Anterior cingulate cortex (tissue), 58 donors: ENCODE measurements around the gene C6orf118.

Experiments
- DNase-seq, 58 donors: peaks; one replicate each; lab custom pipeline; 2025; lab: John Stamatoyannopoulos, UW

Gene C6orf118

DNA sequence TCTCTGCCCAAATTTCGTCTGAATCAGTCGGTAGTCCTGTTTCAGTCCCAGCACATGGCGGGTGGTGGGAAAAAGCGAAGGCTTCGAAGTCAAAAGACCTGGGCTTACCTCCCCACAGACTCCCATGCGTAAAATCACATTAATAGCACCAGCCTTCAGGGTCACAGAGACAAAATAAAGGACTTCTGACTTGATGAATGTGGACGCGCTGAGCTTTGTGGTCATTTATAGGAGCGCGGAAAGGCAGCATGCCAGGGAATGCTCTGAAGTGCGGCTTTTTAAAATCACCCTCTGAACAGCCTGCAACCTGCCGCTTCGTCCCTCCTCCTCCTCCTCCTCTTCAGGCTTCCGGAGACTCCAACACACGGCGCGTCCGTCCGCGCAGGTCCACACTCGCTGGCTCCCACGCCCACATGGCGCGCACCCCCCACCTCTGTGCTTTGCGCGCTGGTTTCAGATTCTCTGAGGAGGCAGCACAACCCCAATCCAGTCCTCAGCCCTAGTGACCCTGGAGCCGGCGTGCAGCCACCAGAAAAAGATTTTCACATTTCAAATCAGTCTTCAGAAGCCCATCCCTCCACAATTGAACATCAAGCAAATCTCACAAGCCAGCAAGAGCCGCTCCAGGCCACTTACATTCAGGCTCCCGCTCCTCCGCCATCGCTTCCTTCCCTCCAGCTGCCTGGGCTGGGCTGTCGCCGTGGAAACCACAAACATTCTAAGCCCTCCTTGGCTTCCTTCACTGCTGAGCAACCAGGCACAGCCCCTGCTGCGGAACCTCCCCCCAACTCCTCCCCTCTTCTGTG is at the start of gene C6orf118:
Gene C6orf118, minus strand, starts transcription at position 680 of the 806 bp plus-strand sequence. Its CDS starts 19 bp downstream, at position 661.
- DNase-seq, result peak in 52 of 58 donors; percentile 6 to 85 (median 39)

DNA sequence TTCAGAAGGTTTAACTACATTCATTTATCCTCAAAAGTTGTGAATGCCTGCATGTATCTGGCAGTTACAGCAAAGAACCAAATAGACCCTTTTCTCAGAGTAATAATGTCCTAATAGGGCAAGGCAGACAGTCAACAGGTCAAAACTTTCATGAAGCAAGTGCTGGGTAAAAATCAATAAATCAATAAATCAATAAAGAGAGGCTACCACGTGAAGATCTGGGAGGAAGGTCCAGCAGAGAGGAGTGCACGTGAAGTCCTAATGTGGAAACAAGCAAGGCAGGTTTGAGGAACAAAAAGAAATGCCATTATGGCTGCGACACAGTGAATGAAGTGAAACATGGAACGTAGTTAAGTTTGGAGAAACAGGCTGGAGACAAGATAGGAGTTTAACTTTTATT is 36.3 kb upstream of the C6orf118 start:
- DNase-seq, result no peak

- DNase-seq, result no peak
These were observed 31.1 kb upstream of the C6orf118 start for GRCh38 chr6:165340532-165340931.

GRCh38 chr6:165325609-165326008 is 16.2 kb upstream of the C6orf118 start:
- DNase-seq, result no peak

DNA sequence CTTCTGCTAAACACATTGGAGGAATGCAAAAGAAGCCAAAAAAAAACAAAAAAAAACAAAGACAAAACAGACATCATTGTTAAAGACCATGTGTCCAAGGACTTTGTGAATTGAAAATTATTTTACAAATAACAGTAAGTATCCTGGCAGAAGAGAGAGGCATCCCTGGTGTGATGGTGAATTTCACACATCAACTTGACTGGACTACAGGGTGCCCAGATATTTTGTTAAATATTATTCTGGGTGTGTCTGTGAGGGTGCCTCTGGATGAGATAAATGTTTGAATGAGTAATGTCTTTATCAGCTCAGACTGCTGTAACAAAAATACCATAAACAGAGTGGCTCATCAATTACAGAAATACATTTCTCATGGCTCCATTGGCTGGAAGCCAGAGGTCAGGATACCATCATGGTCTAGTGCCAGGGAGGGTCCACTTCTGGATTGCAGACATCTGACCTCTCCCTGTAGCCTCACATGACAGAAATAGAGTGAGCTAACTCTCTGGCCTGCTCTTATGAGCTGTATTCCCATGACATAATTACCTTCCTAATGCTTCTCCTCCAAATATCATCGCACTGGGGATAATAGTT is 12.2 kb upstream of the C6orf118 start:
- DNase-seq, result no peak

- no peak for DNase-seq
These were observed 11.7 kb upstream of the C6orf118 start for GRCh38 chr6:165321150-165321549.

DNA sequence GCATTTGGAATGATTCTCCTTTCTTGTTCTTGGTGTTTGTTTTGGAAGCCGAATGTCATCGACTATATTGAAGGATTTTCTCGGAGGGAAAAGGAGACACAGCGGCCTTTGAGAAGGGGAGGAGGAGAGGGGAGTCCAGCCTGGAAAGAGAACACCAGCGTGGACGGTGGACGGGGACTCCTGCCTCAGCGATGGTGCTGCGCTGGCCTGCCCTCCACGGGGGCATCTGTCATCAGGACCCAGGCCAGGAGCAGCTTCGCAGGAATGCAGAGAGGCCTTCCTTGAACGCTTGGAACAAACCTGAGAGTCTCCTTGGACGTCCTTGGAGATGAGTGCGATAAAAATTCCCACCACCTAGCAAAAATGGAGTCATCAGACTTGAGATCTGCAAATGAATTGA is 8.3 kb upstream of the C6orf118 start:
- no peak for DNase-seq

- no peak for DNase-seq
These were observed 2.5 kb downstream of the C6orf118 start for GRCh38 chr6:165306955-165307354.

- no peak for DNase-seq
These were observed 7.8 kb downstream of the C6orf118 start for GRCh38 chr6:165301372-165302246.

DNA sequence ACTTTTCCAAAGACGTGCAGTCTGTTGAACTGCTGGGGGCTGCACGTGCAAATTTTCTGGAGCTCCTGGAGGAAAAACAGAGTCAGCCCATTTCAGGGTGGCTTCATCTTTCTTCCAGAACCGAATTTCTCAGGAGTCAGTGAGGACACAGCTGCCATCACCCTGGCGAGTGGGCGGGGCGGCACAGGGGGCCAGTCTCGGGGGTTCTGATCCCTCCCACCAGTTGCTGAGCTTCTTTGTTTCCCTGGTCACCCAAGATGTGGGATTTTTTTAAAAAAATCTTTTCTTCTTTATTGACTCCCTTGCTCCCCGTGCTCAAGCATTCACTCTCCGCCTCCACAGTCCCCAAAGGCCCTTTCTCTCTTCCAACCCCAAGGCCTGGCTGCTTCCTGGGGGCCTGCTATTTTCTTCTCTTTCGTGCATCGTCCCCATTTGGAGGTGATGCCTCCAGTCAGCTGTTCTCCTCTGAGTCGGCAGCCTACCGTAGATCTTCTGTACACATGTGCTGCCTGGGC is 8.9 kb downstream of the C6orf118 start:
- no peak for DNase-seq

GRCh38 chr6:165298875-165299274 is 10.5 kb downstream of the C6orf118 start:
- no peak for DNase-seq

DNA sequence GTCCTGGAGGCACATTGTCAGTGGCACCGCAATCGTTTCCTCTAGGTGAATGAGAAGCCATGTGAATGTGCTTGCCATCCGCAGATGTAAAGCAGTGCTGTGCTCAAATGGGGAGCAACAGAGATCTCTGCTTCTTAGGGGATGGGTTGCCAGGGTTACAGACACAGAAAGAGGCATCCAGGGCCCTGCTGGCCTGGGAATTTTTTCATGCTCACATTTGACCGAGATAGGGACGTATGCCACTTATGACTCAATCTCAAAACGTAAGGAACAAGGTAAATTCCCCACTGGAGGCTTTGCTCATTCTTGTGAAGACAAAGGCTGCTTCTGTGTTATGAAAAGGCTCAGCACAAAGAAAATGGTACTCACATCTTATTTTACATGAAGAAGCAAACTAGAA is 11.0 kb downstream of the C6orf118 start:
- no peak for DNase-seq

- no peak for DNase-seq
These were observed 16.7 kb downstream of the C6orf118 start for GRCh38 chr6:165292657-165293056.

- DNase-seq, result peak in 4 of 58 donors; percentile 1 to 14 (median 3)
These were observed 34.8 kb downstream of the C6orf118 start for GRCh38 chr6:165274611-165275010.

DNA sequence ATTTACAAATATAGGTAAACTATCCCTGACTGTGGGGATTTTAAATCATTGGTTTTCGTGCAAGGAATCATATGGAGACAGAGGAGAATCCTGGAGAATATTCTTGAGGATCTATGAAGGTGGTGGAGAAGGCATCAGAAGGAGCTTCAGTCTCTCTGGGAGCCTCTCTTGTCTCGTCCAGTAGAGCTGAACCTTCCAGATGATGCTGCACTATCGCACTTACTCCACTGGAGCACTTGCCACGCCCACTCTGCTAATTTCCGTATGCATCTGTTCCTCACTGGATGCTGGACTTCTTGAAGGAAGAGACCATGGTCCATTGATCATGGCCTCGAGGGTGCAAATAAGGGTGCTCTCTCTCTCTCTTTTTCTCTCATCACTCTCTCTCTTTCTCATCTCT is 36.8 kb downstream of the C6orf118 start:
- no peak for DNase-seq

GRCh38 chr6:165268987-165269386 is 40.4 kb downstream of the C6orf118 start:
- DNase-seq, result no peak

DNA sequence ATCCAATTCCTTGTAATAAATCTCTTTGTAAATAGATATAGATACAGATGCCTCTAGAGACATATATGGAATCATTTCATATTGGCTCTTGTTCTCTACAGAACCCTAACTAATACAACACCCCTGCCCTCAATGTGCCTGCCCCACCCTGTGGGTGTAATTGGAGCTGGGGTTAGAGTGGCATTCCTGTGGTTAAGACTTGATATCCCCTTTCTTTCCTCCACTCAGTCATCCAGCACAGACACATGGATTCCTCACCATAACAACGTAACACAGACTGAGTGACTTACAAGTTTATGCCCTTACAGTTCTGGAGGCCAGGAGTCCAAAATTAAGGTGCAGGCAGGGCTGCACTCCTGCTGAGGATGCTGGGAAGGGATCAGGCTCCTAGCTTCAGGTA is 42.8 kb downstream of the C6orf118 start:
- DNase-seq, result no peak

DNA sequence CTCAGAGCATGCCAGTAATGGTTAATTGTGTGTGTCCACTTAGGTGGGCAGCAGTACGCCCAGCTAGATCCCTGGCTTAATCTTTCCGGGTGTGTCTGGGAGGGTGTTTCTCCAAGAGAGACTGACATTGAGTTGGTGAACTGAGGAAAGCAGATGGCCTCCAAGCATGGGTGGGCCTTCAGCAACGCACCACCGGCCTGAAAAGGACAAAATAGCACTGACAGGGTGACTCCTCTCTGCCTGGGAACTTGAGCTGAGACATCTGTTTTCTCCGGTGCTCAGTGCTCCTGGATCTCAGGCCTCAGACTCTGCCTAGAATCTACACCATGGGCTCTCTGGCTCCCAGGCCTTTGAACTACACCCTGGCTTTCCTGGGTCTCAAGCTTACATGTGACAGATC is 43.2 kb downstream of the C6orf118 start:
- no peak for DNase-seq

- no peak for DNase-seq
These were observed 48.9 kb downstream of the C6orf118 start for GRCh38 chr6:165260462-165260861.

GRCh38 chr6:165249808-165250207 is 59.6 kb downstream of the C6orf118 start:
- no peak for DNase-seq

GRCh38 chr6:165245701-165246100 is 63.7 kb downstream of the C6orf118 start:
- DNase-seq, result no peak
